ENCODE data around the gene OXSR1.

- TF ChIP-seq POLR2AphosphoS5 (IDR thresholded peaks at IDR 0.05; ENCODE audit: low read depth, low read length), result no peak
- TF ChIP-seq SIN3A (IDR thresholded peaks at IDR 0.05; ENCODE audit: borderline replicate concordance, insufficient read depth, low read length), result no peak
- no peak for TF ChIP-seq FOXP2 (optimal IDR thresholded peaks at IDR 0.05; ENCODE audit: borderline replicate concordance, extremely low read depth, extremely low read length, insufficient read depth)
- no peak for TF ChIP-seq REST (IDR thresholded peaks at IDR 0.05; ENCODE audit: insufficient read depth in 1 of 2, low read depth in 2 of 2, low read length in 2 of 2)
Measured at GRCh38 chr3:38212141-38212540, 46.8 kb downstream of the OXSR1 start.
